Measurements from ENCODE around the gene MYOM1.
"Not testable (repeated sequence)": the region's sequence is repeated elsewhere in the genome, so short reads cannot be mapped to it uniquely, and the experiment has no call there.

The MYOM1 gene

DNA sequence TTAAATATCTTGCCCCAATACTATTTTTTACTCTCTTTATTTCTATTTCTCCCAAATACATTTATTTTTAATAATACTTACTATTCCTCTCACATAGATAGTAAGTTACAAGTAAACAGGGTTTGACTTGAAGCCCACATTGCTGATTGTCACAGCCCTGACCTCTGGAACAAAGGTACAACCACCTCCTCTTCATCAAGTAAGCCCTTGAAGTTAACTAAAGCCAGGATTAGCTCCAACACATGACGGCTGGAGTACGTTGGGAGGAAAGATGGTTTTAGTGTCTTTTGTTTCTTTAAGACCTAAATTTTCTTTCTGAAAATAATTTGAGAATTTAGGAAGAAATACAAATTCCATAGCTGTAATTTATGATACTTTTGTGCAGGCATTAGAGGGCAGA lies 949 bp downstream of the MYOM1 start:
- no peak for DNase-seq (ENCODE audit: low read depth)

DNA sequence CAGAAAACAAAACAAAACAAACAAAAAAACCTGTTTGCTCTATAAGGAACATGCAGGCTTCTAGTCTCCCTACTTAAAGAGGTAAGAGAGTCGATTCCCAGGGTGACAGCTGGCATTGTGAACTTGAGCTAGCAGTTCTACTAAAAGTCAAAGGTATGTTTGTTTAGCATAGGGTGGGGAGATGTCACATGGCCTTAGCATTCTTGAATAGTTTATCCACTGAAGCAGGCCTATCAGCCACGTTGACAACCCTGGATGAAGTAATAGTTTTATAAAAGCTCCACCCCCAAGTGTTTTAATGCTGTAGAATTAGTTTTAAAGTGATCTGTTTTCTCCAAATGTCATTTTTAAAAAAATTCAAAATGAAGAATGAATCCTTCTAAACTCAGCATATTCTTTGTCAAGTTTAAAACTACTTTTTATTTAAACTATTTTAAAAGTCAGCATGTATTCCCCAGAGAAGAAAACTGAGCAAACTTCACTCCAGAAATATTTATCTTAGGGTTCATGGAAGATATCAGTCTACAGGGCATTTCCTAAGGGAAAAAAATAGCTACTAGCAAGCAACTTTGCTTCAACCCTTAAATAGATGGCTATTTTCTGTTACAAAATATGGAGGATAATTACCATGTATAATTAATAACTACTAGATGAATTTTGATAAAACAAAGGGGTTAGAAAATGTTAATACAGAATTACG lies 1.7 kb downstream of the MYOM1 start:
- DNase-seq (ENCODE audit: low read depth) = no peak

DNA sequence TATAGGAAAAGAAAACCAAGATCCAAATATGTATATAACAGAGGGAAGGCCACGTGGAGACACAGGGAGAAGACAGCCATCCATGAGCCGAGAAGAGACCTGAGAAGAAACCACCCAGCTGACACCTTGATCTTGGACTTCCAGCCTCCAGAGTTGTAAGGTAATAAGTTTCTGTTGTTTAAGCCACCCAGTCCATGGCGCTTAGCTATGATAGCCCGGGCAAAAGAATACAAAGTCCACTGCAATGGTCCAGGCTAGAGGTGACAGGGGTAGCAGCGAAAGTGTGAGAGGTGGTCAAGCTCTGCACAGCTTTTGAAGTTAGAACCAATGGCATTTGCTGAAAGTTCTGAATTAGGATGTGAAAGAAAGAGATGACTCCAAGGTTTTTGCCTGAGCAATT lies 2.8 kb downstream of the MYOM1 start:
- DNase-seq (ENCODE audit: low read depth) = no peak

DNA sequence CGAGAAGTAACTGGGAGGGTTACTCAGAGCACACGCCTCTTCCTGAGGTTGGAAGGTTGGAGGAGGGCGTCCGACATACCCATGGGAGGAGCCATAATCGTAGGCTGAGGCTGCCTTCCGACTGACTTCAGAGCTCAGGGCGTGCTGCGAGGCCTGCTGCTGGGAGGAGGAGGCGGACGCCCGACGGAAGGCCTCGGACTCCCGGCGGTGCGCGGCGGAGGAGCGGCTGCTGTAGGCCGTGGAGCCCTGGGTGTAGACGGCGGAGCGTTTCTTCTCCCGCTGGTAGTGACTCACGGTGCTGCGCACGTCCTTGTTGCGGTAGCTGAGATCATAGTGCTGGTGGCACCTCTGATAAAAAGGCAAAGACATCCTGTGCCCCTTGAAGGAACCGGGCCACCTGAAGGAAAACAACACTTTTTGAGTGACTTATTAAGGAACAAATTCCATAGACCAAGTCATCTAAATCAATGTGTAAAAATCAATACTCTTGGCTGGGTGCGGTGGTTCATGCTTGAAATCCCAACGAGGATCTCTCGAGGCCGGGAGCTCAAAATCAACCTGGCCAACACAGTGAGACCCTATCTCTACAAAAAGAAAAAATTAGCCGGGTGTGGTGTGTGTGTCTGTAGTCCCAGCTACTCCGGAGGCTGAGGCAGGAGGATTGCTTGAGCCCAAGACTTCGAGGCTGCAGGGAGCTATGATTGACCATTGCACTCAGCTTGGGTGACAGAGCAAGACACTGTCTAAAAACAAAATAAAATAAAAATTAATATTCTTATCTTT lies 4.7 kb downstream of the MYOM1 start:
- DNase-seq (ENCODE audit: low read depth) = no peak

DNA sequence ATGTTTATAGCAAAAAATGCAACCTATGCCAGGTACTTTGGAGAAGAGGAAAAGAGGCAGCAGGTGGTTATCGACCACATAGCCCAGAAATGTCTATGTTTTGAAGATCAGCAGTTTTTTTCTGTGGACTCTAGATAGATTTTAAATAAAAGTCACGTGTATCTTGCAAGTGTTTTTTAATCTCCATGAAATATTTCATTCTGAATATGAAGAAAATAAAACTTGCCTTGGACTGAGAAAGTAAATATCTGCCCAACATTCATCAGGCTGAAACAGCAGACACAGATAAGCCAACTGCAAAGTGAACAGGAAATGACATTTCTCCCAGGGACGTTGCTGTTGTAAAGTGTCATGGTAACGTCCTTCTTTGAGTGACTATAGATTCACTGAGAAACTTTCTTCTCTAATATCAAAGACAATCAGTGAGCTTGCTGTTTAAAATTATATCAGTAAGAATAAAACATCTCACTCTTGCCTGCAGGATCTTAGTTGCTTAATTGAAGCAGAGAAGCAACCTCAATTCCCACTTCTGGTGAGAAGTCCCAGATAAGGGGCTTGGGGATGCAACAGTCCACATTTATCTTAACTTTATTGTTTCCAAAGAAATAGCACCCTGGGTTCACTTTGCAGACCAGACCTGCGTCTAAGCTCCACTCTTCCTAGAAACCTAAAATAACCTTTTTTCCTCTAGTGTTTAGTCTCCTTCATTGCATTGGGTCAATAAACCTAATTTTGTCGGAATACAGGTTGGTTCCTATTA lies 6.3 kb downstream of the MYOM1 start:
- DNase-seq (ENCODE audit: low read depth) = no peak

DNA sequence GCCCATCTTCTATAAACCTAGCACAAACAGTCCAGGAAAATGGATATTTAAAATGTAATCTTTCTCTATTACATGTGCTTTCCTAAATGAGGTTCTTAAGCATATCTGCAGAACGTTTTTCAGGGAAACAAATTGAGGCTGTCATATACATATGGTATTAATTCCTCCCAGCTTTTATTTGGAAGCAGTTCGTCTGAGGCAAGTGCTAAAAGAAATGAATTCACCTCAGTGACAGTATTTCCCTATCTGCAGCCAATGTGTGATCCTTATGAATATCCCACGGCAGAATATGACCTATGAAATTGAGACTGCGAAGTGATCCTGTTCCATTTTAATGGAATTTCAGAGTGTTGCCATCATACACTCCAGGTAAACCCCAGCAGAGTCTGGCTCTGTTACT lies 7.1 kb downstream of the MYOM1 start:
- DNase-seq (ENCODE audit: low read depth) = no peak

DNA sequence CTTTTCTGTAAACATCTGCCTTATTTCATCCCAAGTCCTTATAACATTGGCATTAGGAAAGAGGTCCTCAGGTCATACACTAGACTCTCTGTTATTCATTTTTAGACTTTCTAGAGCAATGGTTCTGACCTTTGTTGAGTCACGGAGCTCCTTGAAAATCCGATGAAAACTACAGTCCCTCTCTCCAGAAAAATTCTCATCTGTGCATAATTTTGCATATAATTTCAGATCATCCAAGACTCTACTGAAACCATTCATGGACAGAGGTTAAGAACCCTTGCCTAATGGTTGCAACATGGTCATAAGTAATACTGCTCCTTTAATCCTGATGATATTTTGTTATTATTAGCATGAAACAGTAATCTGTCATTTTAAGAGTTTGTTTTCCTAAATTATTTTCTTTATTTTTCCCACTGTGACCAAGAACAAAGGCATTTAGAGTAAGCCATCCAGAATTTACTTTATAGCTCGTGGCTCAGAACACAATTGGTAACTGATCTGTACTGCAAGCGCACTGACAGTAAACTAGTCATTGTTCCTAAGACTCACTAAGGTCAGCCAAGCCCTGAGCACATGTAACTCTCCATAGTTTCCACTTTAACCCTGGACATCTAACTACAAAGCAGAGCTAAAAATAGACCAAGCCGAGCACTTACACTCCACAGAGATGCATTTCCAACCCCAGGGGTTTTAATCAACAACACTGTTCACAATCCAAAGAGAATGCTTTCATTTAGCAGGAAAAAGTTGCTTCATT lies 8.4 kb downstream of the MYOM1 start:
- DNase-seq (ENCODE audit: low read depth) = no peak

DNA sequence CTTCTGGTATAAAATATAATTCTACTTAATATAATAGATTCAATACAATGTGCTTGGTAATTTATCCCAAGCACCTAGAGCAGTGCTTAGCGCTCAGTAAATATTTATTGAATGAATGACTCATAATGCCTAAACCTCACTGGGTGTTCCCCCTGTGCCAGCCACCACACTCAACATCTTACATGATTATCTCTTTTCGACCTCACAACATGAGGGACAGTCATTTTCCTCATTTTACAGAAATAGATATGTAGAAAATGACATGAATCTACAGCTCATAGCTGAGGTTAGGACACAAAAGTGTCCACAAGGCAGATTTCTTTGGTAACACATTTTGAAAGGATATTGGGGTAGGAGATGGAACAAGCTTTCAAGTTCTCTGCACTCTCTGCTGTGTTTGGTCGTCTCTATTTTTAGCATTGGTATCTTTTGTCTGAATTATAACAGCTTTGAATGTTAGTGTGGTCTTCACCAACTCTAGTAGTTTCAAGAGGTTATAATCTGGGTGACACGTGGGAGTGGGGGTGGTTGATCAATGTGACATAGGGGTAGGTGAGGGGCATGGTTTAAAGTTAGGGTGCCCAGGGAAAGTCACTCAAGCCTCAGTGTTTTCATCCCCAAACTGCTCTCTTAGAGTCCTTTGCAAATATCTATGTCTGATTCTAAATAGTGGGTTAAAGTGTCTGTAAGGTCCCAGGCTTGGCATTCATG lies 9.8 kb downstream of the MYOM1 start:
- no peak for DNase-seq (ENCODE audit: low read depth)

DNA sequence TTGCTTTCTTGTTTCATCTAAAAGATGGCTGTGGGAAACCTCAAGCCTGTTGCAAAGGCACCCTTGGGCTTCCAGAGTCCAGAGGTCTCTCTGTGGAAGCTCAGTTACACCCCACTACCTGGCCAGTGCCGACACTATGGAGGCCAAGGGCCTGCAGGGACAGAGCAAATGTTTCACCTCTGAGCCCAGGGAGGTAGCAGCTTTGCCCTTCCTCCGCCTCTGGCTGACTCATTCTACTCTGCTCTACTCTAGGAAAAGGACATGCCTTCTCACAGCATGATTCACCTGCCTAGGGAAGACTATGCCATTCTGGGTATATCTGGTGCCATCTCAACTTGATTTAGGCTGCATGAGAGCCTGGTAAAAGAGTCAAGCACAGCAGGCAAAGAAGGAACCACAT lies 12.2 kb downstream of the MYOM1 start:
- DNase-seq (ENCODE audit: low read depth) = no peak

DNA sequence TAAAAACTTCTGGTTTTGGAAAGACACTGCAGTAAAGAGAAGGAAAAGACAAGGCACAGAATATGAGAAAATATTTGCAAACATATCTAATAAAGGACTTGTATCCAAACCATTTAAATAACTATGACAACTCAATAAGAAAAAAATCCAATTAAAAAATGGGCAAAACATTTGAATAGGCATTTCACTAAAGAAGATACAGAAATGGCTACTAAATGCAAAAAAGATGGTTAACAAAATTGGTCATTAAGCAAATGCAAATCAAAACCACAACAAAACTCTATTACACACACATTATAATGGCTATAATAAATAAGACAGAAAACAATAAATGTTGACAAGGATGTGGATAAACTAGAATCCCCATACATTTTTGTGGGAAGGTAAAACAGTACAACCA lies 14.5 kb downstream of the MYOM1 start:
- DNase-seq (ENCODE audit: low read depth) = no peak

DNA sequence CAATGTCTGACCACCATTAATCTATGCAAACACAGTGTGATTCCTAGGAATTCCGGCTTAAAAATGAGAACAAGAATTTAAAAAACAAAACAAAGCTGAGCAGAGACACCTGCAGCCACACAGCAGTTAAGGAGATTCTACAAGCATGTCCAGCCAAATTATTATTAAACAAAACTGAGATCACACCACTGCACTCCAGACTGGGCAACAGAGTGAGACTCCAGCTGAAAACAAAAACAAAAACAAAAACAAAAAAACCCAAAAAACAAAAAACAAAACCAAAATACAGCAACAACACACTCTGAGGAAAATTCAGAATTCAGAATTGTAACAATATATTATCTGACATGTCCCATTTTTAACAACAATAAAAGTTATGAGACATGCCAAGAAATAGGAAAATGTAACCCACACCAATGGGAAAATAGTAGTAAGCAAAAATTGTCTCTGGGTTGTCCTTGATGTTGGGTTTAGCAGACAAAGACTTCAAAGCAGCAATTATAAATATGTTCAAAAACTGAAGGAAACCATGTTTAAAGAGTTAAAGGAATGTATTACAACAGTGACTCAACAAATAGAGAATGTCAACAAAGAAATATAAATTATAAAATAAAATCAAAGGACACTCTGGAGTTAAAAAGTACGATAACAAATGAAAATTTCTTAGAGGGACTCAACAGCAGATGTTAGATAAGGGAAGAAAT lies 19.7 kb downstream of the MYOM1 start:
- no peak for DNase-seq (ENCODE audit: low read depth)

DNA sequence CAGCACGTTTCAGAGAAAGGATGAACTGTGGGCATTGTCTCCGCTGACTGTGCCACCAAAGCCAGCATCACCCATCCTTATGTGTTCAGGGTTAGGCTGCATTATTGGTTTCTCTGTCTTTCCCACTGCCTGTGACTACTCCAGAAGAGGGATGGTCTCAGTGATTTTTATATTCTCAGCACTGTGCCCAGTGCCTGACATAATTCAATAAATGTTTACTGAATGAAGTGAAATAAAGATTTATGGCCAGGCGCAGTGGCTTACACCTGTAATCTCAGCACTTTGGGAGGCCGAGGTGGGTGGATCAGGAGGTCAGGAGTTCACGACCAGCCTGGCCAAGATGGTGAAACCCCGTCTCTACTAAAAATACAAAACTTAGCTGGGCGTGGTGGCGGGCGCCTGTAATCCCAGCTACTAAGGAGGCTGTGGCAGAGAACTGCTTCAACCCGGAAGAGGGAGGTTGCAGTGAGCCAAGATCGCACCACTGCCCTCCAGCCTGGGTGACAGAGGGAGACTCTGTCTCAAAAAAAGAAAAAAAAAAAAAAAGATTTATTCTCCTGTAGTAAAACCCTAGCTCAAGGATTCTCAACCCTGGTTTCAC lies 21.4 kb downstream of the MYOM1 start:
- not testable (repeated sequence) for DNase-seq (ENCODE audit: low read depth)

DNA sequence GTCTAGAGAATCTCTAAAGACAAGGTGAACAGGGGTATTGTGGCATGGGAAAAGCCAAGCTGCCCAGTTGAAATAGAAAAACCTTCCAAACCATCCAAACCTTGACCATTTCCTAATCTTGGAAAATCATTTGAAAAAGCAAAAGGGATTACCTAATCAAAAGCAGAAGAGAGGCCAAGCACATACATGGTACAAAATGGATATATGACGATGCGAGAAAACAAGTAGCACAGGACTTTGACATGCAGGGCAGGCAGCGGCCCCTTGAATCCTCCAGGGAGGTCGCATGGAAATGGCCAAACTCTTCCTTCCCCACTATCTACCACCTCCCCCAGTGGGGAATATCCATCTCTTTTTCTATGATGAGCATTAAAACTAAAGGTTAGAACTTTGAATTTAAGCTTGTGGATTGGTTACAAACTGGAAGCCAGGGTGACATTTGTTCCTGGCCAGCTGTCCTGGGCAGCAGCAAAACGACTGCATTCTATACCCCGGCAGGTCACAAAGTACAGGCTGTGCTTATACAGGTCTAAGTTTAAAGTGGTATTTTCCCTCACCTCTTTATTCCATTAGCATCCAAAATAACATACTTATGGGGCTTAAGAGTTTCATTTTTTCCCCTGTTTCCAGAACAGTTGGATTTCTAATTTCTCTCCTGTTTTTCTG lies 24.7 kb downstream of the MYOM1 start:
- no peak for DNase-seq (ENCODE audit: low read depth)

DNA sequence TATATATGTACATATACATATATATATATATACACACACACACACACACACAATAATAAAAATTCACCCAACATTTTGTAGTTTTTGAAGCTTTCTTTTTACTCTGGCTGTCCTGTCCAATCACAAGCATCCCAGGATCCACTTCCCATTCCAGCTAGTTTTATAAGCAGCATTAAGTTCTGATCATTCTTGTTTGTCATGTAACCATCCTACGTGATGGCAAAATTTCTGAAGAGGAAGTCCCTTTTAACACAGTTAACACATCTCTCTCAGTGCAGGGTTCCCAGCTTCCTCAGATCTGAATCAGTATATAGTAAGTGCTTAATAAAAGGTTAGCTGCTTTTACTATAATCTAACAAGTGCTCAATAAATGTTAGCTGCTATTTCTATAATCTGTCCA lies 26.4 kb downstream of the MYOM1 start:
- no peak for DNase-seq (ENCODE audit: low read depth)

DNA sequence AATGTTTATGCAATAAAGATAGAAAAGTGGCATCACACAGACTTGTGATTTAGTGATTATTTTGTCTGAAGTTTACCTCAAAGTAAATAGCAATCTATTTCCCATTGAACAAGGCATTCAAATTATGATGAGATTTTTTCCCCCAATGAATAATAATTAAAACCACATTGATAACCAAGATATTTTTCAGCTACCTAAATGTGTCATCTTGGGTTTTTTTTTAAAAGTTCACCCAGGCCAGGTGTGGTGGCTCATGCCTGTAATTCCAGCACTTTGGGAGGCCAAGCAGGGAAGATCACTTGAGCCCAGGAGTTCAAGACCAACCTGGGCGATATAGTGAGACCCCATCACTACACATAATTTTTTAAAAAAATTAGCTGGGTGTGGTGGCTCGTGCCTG lies 27.0 kb downstream of the MYOM1 start:
- DNase-seq (ENCODE audit: low read depth) = no peak

DNA sequence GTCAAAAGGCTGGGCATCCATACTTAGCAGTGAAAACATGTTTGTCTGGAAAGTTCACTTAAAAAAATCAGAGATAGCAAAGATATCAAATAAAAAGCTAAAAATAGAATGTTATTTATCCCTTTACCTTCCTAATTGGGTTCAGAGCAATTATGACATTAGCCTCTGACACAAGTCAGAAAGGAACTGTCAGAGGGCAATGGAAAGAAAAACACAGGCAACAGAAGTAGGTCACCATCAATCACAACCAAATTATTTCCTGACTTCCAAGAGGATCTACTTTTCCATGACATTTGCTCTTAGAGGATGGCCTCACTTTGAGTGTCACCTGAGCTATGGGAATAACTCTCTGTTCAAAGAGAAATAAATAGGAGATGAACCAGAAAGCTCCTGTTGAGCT lies 27.5 kb downstream of the MYOM1 start:
- no peak for DNase-seq (ENCODE audit: low read depth)

DNA sequence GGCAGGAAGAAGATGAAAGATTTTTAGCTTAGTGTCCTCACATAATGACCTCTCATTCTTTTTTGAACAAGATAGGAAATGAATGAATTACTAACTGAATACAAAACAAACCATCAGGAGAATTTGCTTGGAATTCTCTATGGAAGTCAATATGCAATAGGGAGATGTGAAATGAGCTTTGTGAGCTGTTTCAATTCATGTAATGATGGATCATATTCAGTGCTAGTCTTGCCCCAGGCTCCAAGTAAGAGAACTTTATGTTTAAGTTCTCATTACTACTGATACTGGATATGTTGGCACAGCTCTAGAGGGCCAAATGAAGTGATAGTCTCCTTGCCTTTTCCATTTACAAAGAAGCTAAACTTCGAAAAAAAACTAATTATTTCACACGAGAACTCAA lies 29.2 kb downstream of the MYOM1 start:
- no peak for DNase-seq (ENCODE audit: low read depth)

DNA sequence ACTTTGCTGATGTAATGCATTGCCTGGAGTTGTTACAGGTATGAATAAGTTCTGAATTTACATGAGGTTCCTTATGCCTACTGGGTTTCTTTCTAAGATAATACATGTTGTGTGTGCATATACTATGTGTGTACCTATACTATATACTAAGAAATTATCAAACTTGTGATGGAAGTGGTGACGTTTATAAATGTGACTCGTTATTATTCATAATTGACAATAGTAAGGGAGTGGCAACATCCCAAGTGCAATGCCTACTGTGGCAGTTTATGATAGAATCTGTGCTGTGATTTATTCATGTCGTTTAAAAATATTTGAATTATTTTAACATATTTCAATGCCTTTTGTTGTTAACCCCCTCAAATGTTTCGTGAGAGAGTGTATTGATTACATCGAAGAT lies 29.9 kb downstream of the MYOM1 start:
- DNase-seq (ENCODE audit: low read depth) = no peak

DNA sequence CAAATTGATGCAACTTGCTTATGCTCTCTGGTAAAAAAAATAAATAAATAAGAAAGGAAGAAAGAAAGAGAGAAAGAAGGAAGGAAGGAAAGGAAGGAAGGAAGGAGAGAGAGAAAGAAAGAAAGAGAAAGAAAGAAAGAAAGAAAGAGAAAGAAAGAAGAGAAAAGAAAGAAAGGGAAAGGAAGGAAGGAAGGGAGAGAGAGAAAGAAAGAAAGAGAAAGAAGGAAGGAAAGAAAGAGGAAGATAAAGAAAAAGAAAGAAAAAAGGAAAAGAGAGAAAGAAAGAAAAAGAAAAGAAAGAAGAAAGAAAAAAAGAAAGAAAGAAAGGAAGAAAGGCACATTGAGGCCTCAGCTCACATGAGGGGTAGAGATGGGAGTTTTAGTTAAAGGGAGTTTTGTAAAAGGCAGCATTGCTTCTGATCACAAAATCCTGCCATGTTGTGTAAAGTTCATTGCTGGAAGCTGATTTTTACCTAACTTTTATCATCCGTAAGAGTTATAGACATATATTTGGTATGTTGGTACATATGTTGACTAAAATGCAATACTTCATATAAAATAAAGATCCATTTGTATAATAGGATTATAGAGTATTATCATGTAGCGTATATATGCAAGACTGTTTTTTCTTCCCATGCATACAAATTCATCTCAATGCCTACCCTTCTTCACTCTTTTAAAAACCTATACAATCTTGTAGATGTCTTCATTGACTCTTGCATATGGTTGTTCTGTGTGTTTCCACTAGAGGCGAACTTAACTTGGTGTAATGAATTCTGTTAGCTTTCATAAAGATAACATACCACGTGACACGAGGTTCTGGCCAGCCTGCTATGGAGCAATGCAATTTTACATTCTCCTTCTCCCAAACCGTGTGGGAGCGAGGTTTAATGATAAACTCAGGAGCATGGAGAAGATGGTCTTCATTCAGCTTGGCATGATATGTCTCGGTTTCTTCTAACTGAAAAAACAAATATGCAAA lies 32.8 kb downstream of the MYOM1 start:
- no peak for DNase-seq (ENCODE audit: low read depth)
